ENCODE data around the gene SMIM32.

DNA sequence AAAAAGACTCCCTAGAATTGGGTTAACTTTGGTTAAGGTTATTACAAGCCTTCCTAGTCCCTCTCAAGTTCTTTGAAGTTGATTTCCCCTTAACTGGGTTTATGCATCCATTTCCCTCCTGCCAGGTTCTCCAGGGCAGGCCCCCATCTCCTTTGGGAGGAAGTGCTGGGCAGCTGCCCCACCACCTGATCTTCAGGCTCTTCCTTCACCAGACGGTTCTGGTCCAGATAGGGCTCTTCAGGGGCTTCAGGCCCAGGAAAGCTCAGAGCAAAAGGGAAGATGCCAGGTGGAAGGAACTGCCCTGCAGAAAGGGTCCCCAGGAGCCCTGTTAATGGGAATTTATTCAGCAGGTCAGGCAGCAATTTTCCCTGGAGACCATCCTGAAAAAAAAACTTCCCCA, 2.1 kb downstream of the SMIM32 start:
- TF ChIP-seq EZH2 (IDR thresholded peaks at IDR 0.05; ENCODE audit: low read depth, unreplicated experiment) (no peak), EZH2phosphoT487 (IDR thresholded peaks at IDR 0.05; ENCODE audit: unreplicated experiment) (no peak), POLR2AphosphoS5 (IDR thresholded peaks at IDR 0.05; ENCODE audit: low read depth) (no peak), CREB1 (CRISPR knock-in tag; IDR thresholded peaks at IDR 0.05; ENCODE audit: low read depth) (no peak), ZNF331 (CRISPR knock-in tag; IDR thresholded peaks at IDR 0.05; ENCODE audit: low read depth) (no peak), STAT1 (IDR thresholded peaks at IDR 0.05; ENCODE audit: unreplicated experiment) (no peak), NANOG (IDR thresholded peaks at IDR 0.05; ENCODE audit: borderline replicate concordance) (no peak)
- TF ChIP-seq, protein P1, sequence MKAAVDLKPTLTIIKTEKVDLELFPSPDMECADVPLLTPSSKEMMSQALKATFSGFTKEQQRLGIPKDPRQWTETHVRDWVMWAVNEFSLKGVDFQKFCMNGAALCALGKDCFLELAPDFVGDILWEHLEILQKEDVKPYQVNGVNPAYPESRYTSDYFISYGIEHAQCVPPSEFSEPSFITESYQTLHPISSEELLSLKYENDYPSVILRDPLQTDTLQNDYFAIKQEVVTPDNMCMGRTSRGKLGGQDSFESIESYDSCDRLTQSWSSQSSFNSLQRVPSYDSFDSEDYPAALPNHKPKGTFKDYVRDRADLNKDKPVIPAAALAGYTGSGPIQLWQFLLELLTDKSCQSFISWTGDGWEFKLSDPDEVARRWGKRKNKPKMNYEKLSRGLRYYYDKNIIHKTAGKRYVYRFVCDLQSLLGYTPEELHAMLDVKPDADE (IDR thresholded peaks at IDR 0.05): no peak
- TF ChIP-seq, protein P2, sequence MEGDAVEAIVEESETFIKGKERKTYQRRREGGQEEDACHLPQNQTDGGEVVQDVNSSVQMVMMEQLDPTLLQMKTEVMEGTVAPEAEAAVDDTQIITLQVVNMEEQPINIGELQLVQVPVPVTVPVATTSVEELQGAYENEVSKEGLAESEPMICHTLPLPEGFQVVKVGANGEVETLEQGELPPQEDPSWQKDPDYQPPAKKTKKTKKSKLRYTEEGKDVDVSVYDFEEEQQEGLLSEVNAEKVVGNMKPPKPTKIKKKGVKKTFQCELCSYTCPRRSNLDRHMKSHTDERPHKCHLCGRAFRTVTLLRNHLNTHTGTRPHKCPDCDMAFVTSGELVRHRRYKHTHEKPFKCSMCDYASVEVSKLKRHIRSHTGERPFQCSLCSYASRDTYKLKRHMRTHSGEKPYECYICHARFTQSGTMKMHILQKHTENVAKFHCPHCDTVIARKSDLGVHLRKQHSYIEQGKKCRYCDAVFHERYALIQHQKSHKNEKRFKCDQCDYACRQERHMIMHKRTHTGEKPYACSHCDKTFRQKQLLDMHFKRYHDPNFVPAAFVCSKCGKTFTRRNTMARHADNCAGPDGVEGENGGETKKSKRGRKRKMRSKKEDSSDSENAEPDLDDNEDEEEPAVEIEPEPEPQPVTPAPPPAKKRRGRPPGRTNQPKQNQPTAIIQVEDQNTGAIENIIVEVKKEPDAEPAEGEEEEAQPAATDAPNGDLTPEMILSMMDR (conservative IDR thresholded peaks at IDR 0.05; ENCODE audit: low read depth in 2 of 2): no peak
- TF ChIP-seq, protein P3, sequence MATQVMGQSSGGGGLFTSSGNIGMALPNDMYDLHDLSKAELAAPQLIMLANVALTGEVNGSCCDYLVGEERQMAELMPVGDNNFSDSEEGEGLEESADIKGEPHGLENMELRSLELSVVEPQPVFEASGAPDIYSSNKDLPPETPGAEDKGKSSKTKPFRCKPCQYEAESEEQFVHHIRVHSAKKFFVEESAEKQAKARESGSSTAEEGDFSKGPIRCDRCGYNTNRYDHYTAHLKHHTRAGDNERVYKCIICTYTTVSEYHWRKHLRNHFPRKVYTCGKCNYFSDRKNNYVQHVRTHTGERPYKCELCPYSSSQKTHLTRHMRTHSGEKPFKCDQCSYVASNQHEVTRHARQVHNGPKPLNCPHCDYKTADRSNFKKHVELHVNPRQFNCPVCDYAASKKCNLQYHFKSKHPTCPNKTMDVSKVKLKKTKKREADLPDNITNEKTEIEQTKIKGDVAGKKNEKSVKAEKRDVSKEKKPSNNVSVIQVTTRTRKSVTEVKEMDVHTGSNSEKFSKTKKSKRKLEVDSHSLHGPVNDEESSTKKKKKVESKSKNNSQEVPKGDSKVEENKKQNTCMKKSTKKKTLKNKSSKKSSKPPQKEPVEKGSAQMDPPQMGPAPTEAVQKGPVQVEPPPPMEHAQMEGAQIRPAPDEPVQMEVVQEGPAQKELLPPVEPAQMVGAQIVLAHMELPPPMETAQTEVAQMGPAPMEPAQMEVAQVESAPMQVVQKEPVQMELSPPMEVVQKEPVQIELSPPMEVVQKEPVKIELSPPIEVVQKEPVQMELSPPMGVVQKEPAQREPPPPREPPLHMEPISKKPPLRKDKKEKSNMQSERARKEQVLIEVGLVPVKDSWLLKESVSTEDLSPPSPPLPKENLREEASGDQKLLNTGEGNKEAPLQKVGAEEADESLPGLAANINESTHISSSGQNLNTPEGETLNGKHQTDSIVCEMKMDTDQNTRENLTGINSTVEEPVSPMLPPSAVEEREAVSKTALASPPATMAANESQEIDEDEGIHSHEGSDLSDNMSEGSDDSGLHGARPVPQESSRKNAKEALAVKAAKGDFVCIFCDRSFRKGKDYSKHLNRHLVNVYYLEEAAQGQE (IDR thresholded peaks at IDR 0.05; ENCODE audit: unreplicated experiment): no peak

Measured in GM23338 (cell line).